Measurements from ENCODE around the gene TMCO4.
"Not testable (repeated sequence)": the region's sequence is repeated elsewhere in the genome, so short reads cannot be mapped to it uniquely, and the experiment has no call there.

TMCO4 gene

DNA sequence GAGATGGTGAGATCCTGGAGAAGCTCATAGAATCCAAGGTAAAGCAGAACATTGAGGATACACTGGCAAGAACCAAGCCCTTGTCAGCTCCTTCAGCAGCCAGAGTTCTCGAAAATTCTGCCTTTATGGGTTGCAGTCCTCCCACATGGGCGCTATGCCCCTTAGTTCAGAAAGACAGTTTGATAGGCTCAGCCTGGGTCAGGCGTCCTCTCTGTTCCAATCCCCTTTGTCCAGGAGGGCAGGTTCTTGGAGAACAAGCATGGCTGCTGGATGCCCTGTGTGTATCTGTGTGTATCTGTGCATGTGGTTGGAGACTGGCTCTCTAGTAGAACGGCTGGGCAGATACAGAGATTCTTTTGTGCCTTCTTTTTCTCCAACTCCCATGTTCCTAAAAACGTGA, 163.7 kb downstream of the TMCO4 start:
- no peak for DNase-seq (ENCODE audit: low read depth)

DNA sequence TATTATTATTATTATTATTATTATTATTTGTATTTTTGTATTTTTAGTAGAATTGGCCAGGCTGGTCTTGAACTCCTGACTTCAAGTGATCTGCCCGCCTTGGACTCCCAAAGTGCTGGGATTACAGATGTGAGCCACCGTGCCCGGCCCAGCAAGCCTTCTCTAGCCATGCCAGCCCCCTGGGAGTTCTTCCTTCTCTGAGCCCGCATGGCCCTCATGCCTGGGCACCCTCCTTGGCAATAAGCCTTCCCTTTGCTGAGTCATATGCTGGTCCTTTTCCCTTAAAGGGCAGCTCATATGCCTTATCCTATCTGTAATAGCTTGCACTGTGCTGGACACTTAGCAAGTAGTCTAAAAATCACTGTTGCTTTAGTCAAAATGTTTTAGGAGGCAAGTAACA, 164.1 kb downstream of the TMCO4 start:
- DNase-seq (ENCODE audit: low read depth) = no peak

DNA sequence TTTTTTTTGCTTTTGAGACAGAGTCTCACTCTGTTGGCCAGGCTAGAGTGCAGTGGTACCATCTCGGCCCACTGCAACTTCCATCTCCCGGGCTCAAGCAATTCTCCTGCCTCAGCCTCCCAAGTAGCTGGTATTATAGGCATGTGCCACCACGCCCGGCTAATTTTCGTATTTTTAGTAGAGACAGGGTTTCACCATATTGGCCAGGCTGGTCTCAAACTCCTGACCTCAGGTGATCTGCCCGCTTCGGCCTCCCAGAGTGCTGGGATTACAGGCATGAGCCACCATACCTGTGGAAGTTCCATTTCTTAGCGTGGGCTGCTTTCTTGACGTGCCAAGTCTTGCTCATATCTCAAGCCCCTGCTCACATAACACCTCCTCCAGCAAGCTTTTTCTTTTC, 164.7 kb downstream of the TMCO4 start:
- DNase-seq (ENCODE audit: low read depth) = not testable (repeated sequence)

DNA sequence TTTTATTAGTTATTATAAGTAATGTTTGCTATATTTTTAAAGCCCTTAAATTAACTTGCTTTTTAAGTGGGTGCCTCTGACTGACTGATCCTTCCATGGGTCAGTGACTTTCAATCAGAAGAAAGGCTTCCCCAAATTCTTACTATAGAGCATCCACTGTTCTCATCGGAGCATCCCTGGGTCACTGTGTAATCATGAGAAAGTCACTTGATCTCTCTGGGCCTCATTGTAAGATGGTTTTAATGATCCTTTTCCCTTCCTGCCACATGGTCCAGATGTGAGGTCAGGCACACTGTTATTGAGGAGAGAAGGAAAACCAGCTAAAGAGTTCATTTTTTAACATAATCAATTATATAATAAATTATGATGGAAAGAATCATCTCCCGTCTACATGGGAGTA, 166.6 kb downstream of the TMCO4 start:
- no peak for DNase-seq (ENCODE audit: low read depth)

Data from activated T-helper 9 cell treated with anti-CD3 and anti-CD28 coated beads, Interleukin-2, amount 50 U/mL, for 16 hours (primary cell).